NOMO-1 treated with dmso at 0.1 percent for 144 hours (cell line): Measurements from ENCODE around the gene HMGCS2.
"Not testable (repeated sequence)": the region's sequence is repeated elsewhere in the genome, so short reads cannot be mapped to it uniquely, and the experiment has no call there.

Experiments used
- DNase-seq: peaks from one replicate; lab custom pipeline; 2025; ENCODE audit not compliant: unreplicated experiment; lab: John Stamatoyannopoulos, UW

HMGCS2 gene

DNA sequence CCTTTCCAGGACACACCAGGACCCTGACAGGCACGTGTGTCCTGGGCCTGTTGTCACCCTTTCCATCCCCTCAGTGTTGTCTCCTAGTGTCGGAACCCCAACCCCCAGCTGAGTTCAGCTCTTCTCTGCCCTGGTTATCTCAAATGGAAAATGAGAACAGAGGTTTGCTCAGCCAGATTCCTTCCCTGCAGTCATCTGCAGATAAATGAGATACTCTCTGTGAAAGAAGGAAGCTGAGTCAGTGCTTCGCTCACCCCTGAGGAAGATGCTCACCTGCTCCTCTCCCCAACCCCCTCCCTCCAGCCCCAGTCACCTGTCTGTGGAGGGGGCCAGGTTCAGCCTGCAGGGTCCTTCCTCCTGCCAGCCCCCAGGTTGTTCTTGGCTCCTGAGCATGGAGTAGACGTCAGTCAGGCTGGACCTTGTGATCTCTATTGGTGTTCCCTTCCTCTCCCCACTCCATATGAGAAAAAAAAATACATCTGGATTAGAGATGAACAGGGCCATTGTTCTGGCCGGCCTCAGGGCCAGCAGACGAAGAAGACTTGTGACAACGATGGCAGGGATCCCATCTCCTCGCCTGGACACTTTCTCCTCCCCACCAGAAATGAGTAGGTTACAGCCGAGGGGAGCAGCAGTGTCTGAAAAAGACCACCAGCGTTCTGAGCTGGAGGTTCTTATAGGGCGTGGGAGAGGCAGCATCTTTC lies 36.1 kb downstream of the HMGCS2 start:
- DNase-seq, result no peak

DNA sequence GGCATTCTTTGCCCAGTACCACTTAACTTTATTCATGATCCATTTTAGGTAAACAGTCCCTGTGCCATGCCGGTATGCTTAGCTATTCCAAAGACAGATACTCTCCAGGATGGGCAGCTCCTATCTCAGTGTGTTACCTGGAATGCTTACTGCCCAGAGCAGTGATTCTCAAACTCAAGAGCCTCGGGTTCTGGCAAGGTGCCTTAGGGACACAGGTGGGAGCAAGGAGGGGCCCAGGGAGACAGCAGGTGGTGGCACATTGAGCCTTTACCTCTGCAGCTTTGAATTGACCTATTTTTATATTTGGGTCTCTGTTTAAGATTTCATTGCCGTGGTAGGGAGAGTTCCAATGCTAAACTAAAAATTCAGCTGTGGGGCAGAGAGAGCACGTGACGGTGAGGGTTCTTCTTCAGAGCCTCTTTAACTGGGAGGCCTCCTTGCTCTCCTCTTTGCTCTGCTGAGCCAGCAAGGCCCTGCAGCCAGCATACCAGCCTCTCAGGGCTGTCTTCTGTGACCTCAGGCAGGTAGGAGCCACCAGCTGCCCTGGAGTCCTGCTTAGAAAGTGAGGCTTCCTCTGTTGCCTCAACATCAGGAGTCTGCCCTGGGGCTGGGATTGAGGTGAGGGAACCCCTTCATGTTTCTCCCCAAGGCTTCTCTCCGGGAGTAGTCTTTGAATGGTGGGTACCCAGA lies 36.8 kb downstream of the HMGCS2 start:
- no peak for DNase-seq

DNA sequence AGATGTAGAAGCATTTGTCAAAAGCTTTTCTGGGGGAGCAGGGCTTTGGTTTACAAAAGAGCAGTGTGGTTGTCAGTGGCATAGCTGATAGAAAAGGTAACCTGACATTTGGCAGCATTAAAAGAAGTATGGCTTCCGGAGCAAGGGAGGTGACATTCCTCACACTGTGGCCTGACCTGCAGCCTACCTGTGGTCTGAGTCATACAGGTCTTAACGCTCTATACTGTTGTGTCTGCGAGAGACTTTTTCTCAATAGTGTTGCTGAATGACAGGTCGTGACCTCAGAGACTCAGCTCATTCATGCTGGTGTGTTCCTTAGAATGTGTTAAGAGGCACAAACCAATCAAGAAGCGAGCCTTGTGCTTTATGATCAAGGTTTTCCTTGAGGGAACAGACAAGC lies 37.6 kb downstream of the HMGCS2 start:
- DNase-seq, result no peak

GRCh38 chr1:119729044-119729443 lies 39.7 kb downstream of the HMGCS2 start:
- no peak for DNase-seq

DNA sequence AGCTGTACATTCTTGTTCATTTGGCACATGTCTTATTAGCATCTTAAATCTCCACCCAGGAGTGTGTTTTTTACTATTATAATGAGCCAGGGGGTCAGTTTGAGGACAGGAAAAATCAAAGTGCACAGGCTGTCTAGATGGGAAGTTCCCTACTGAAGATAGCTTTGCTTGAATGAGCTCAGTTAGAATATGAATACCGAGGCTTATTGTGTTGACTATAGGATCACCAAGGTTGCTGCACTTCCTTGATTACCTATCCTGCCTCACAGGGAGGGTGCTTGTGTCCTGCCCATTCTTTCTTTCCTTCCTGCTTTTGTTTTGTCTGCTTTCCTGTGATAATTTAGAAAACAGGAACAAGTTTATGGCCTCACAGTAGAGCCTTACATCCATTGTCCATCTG lies 40.7 kb downstream of the HMGCS2 start:
- no peak for DNase-seq

GRCh38 chr1:119725626-119726025 lies 43.1 kb downstream of the HMGCS2 start:
- DNase-seq, result no peak

GRCh38 chr1:119724611-119725218 lies 44.0 kb downstream of the HMGCS2 start:
- DNase-seq, result no peak

DNA sequence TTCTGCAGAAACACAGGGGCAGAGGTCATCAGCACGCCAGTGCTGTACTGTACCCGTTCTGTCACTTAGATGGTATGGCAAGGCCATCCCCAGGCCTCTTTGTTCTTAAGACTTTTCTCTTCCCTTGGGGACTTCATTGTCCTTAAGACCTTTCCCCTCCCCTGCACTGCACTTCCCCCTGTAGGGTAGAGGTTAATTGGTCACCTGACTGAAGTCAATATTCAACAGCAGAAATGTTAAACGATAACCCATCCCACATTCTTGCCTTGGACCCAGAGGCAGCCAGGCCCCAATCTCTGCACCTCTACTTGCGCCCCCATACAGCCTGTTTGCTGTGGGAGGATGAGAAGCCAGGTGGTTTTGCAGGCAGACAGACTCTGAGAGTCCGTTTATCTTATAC lies 46.8 kb downstream of the HMGCS2 start:
- DNase-seq, result no peak

DNA sequence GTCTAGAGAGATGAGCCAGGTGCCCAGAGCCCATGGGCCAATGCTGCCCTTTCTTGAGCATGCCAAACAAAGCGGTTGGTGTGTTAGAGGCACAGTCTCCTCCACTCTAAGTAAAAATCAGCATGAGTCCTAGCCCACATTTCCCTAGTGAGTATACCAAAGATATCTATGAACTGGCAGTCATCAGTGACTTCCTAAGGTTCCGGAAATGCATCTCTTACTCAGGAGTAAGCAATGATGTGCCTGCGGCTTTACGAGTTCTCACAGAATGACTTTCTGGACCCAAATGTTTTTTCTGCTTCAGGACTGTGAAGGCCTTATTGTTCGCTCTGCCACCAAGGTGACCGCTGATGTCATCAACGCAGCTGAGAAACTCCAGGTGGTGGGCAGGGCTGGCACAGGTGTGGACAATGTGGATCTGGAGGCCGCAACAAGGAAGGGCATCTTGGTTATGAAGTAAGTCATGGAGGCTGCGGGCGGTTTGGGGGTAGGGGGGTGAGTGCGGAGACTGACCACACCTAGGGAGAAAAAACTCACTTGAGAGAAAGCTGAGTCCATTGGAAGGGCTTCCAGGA lies 47.8 kb downstream of the HMGCS2 start:
- no peak for DNase-seq

DNA sequence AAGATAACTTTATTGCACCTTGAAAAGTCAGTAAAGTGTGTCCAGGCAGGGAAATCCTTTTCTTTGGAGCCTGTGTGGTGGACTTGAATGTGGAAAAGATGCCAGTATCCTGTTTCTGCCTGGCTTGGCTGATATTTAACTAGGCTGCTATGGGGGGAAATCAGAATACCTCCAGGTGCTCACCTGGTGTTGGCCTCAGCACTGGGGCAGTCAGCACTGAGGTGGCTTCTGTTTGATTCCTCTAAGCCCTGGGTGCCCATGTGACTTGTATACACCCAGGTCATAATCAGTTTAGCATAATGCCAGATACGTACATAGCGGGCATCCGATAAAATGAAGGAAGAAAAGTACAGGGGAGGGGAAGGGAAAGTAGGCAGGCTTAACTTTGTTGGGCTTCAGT lies 49.7 kb downstream of the HMGCS2 start:
- no peak for DNase-seq

GRCh38 chr1:119718409-119718808 lies 50.3 kb downstream of the HMGCS2 start:
- no peak for DNase-seq

DNA sequence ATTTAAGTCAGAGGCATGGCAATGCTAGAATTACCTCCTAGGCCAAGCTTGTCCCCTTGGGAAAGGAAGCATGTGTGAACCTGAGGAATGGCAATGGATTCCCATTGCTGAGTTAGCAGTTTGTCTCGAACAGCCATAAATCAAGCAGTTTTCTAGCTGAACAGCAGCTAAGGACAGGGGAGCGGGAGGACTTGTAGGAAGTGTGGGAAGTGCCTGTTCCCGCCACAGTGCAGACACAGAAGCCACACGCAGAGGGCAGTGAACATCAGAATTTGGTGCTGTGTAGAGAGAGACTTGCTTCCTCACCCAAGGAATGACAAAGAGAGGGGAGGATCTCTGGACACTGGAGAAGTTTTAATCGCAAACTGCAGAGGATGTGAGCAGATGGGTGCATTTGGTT lies 53.2 kb downstream of the HMGCS2 start:
- no peak for DNase-seq

DNA sequence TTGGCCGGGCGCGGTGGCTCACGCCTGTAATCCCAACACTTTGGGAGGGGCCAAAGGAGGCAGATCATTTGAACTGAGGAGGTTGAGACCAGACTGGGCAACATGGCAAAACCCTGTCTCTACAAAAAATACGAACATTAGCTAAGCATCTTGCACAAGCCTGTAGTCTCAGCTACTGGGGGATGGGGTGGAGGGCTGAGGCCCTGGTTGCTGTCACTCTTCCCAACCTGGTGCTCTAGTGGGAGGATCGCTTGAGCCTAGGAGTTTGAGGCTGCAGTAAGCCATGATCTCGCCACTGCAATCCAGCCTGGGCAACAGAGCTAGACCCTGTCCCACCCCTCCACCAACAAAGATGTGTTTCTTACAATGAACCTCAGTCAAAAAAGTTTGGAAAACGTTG lies 54.1 kb downstream of the HMGCS2 start:
- no peak for DNase-seq

- DNase-seq, result no peak
These were observed 54.8 kb downstream of the HMGCS2 start for GRCh38 chr1:119713749-119714456.

- DNase-seq, result no peak
These were observed 55.5 kb downstream of the HMGCS2 start for GRCh38 chr1:119713039-119713748.

- peak; percentile 18 for DNase-seq
These were observed 56.2 kb downstream of the HMGCS2 start for GRCh38 chr1:119712342-119713038.

GRCh38 chr1:119711804-119712341 lies 56.8 kb downstream of the HMGCS2 start, which contains the start of gene PHGDH:
PHGDH (plus strand) TSS chr1:119711934; CDS start chr1:119712023, 89 bp downstream.
- peak; percentile 74 for DNase-seq

GRCh38 chr1:119711356-119711803 lies 57.3 kb downstream of the HMGCS2 start:
- not testable (repeated sequence) for DNase-seq

- not testable (repeated sequence) for DNase-seq
These were observed 62.1 kb downstream of the HMGCS2 start for GRCh38 chr1:119706599-119706998.
